Spleen (tissue), 11 donors: ENCODE measurements around the gene CEACAM21. TPM values are rescaled to one million over a fixed set of nuclear protein-coding genes. Genes with fewer than 3 reads are reported as not detected.
A peak's percentile ranks its signal among the peaks of the same experiment; 100 is the strongest.

Source experiments
- DNase-seq: peaks from one replicate; pipeline ENCODE4 v3.0.0-alpha.2; 2020
- H3K27ac ChIP-seq, 8 donors: fragments of 200-600 bp; sonication (generic) in 7 of 8; 1 replicate in 4 of 8; 2 replicates in 4 of 8; pipeline versions ENCODE4 v1.5.0 to v1.8.0; 2016 to 2021; ENCODE audit warnings: inconsistent platforms in 4 of 8, mild to moderate bottlenecking in 4 of 8, moderate library complexity in 1 of 8
- H3K27me3 ChIP-seq, 7 donors: fragments of 200-600 bp; sonication (generic) in 6 of 7; replicated peaks in 1 of 7; 1 replicate in 4 of 7; 2 replicates in 3 of 7; pipeline versions ENCODE4 v1.5.0 to v1.8.0; 2016 to 2021; ENCODE audit warnings: inconsistent platforms in 3 of 7, mild to moderate bottlenecking in 1 of 7
- H3K36me3 ChIP-seq, 6 donors: fragments of 200-600 bp; sonication (generic) in 5 of 6; 1 replicate in 4 of 6; 2 replicates in 2 of 6; pipeline versions ENCODE4 v1.5.0 to v1.8.0; 2016 to 2021; ENCODE audit warnings: inconsistent platforms in 2 of 6
- H3K4me1 ChIP-seq, 6 donors: fragments of 200-600 bp; sonication (generic) in 5 of 6; 1 replicate in 3 of 6; 2 replicates in 3 of 6; pipeline versions ENCODE4 v1.5.0 to v1.8.0; 2016 to 2021; ENCODE audit warnings: inconsistent platforms in 3 of 6
- H3K4me3 ChIP-seq, 8 donors: fragments of 200-600 bp; sonication (generic) in 7 of 8; 1 replicate in 4 of 8; 2 replicates in 4 of 8; pipeline versions ENCODE4 v1.5.0 to v1.8.0; 2016 to 2021; ENCODE audit warnings: inconsistent platforms in 4 of 8, mild to moderate bottlenecking in 4 of 8, moderate library complexity in 2 of 8
- H3K9me3 ChIP-seq, 8 donors: fragments of 200-600 bp; sonication (generic) in 7 of 8; 1 replicate in 4 of 8; 2 replicates in 4 of 8; pipeline versions ENCODE4 v1.5.0 to v1.8.0; 2016 to 2021; ENCODE audit warnings: inconsistent platforms in 4 of 8
- POLR2A ChIP-seq, 3 donors: fragments of 450-650 bp; IDR thresholded peaks; one replicate each; pipeline ENCODE4 v1.5.1; 2017; ENCODE audit warnings: antibody characterized with exemption in 3 of 3, mild to moderate bottlenecking in 1 of 3
- POLR2AphosphoS5 ChIP-seq, 3 donors: sonication (generic); formaldehyde crosslinking; IDR thresholded peaks; one replicate each; pipeline ENCODE4 v1.5.1; 2017; ENCODE audit warnings: antibody characterized with exemption in 3 of 3
- WGBS, 5 donors: extraction: QIAGEN DNeasy Blood & Tissue Kit in 3 of 5; methylation state at CpG; one replicate each; pipeline versions ENCODE4 v1.1.5 to v1.1.7; 2013 to 2018; 5-methylcytosine and 5-hydroxymethylcytosine counted together
- intact Hi-C: fragments of 100-400 bp; cut with DNase I; formaldehyde crosslinking; loops from one replicate; pipeline ENCODE4 v1.15.0; 2023; ENCODE audit warnings: low total_unique reads
- polyA plus RNA-seq, 3 donors: library from polyadenylated mRNA; stranded (reverse); fragments of 200-250 nt; gene quantifications; one replicate each; pipeline ENCODE4 v1.2.1, GENCODE V29; 2013
- total RNA-seq, 7 donors: library from RNA; depleted of rRNA in 3 of 7; stranded (reverse); fragments of >200 nt in 3 of 7; fragmentation: NEBNext Ultra II Directional in 4 of 7; extraction: Animal tissue kit (Norgen Biotek cat#: 25700) in 4 of 7; gene quantifications; one replicate each; pipeline versions ENCODE4 v1.1.0 to v1.2.1, GENCODE V29; 2016 to 2021
- TF ChIP-seq, protein P1 (sequence below), 11 experiments: fragments of 200-600 bp in 7 of 11; fragments of 450-650 bp in 4 of 11; sonication (generic) in 4 of 11; IDR thresholded peaks in 8 of 11; conservative IDR thresholded peaks in 3 of 11; 1 replicate in 7 of 11; 2 replicates in 4 of 11; pipeline versions ENCODE4 v1.4.0 to v1.8.0; 2016 to 2021; ENCODE audit warnings: antibody characterized with exemption in 11 of 11, inconsistent platforms in 4 of 11, mild to moderate bottlenecking in 1 of 11
- donor health status: healthy with polysubstance abuse.
- donor health status: DM: no; HTN: no; CAD: no; lungs with moderate emphysema.
- donor health status: DM: no; HTN: no; CAD: no.
- donor health status: Bipolar disorder and iron deficiency.
- donor health status: healthy.
- donor health status: DM: no; HTN: no; CAD: no.
- donor health status: DM: yes; HTN: yes; CAD: no.

Gene CEACAM21
- total and polyA plus RNA-seq, 10 donors: 10.3 to 22.9 (median 19.2) TPM

DNA sequence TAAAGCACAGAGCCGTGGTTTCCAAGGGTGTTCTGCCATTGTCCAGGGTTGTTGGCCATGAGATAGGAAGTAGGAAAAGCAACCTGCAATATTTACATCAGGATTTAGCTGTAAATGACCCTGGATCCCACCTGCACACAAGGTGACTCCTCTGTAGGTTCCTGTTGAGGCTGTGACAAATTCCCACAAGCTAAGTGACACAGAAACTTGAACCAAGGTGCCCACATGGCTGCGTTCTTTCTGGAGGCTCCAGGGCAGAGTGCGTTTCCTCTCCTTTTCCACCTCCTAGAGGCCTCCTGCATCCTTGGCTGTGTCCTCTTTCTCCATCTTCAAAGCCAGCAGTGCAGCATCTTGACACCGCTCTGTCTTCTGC lies 11.9 kb downstream of the CEACAM21 start:
- TF ChIP-seq POLR2A (IDR thresholded peaks at IDR 0.05): no peak
- TF ChIP-seq, protein P1, sequence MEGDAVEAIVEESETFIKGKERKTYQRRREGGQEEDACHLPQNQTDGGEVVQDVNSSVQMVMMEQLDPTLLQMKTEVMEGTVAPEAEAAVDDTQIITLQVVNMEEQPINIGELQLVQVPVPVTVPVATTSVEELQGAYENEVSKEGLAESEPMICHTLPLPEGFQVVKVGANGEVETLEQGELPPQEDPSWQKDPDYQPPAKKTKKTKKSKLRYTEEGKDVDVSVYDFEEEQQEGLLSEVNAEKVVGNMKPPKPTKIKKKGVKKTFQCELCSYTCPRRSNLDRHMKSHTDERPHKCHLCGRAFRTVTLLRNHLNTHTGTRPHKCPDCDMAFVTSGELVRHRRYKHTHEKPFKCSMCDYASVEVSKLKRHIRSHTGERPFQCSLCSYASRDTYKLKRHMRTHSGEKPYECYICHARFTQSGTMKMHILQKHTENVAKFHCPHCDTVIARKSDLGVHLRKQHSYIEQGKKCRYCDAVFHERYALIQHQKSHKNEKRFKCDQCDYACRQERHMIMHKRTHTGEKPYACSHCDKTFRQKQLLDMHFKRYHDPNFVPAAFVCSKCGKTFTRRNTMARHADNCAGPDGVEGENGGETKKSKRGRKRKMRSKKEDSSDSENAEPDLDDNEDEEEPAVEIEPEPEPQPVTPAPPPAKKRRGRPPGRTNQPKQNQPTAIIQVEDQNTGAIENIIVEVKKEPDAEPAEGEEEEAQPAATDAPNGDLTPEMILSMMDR (IDR thresholded peaks at IDR 0.05 in 8 of 11, conservative IDR thresholded peaks at IDR 0.05 in 3 of 11): no peak
- TF ChIP-seq POLR2AphosphoS5 (IDR thresholded peaks at IDR 0.05): no peak
- peak; percentile 16 for DNase-seq
- H3K36me3 ChIP-seq: peaks cover 0 to 66% (median 7%) of the 10 kb centered on the region in 6 donors
- WGBS, 5 donors: 83 to 93% (median 89%) methylated on average over 4 of the region's 4 CpGs
- H3K27ac ChIP-seq: no peak overlapping the region
- intact Hi-C loops: no loop called here
- no peak overlapping the region for H3K4me3 ChIP-seq
- peaks cover 0 to 9% (median 0%) of the 10 kb centered on the region in 7 donors for H3K27me3 ChIP-seq
- H3K9me3 ChIP-seq: peaks cover 0 to 5% (median 3%) of the 10 kb centered on the region in 8 donors
- H3K4me1 ChIP-seq: no peaks in the 10 kb centered on the region

DNA sequence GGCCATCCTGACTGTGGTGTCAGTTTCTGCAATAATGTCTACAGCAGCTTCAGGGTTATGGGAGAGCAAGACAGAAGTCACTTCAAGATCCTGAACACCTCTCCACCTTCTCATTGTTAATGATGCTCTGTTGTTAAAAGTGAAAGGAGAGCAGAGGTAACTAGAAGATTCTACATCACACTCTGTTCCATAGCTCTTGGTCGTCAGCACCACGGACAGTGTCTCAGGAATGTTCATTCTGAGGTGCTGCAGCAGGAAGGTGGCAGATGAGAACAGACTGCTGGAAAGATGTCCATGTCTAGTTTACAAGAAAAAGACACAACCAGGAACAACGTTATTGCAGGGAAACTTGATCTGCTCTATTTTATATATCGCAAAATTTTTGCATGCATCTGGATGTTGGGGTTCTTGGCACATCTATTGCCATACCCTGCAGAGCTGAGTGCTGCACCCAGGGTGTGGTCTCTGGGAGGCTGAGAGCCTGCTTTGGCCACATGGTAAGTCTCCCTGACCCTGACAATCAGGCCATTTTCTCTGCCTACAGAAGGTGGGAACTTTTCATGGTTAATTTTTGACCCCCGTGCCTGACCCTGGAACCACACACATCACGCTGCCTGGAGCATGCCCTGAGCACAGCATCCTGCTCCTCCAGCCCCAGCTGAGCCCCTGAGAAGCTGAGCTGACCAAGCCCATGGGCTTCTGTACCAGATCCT lies 12.7 kb downstream of the CEACAM21 start:
- DNase-seq: peak; percentile 23
- no peak for TF ChIP-seq POLR2AphosphoS5 (IDR thresholded peaks at IDR 0.05)
- no peak for TF ChIP-seq POLR2A (IDR thresholded peaks at IDR 0.05)
- TF ChIP-seq, protein P1 (IDR thresholded peaks at IDR 0.05 in 8 of 11, conservative IDR thresholded peaks at IDR 0.05 in 3 of 11): no peak
- 44 to 56% (median 51%) methylated on average over 6 of the region's 6 CpGs for WGBS, 5 donors

GRCh38 chr19:41589371-41589770 lies 13.4 kb downstream of the CEACAM21 start:
- 56 to 73% (median 67%) methylated on average over 2 of the region's 2 CpGs for WGBS, 5 donors
- TF ChIP-seq POLR2AphosphoS5 (IDR thresholded peaks at IDR 0.05) (no peak), POLR2A (IDR thresholded peaks at IDR 0.05) (no peak)
- TF ChIP-seq, protein P1 (IDR thresholded peaks at IDR 0.05 in 8 of 11, conservative IDR thresholded peaks at IDR 0.05 in 3 of 11): no peak

More for the DNA sequence above, 12.7 kb downstream of the CEACAM21 start:
- H3K4me1 ChIP-seq: no peaks in the 10 kb centered on the region
- H3K27me3 ChIP-seq: peaks cover 0 to 9% (median 0%) of the 10 kb centered on the region in 7 donors
- intact Hi-C loops: no loop called here
- peaks cover 0 to 57% (median 6%) of the 10 kb centered on the region in 6 donors for H3K36me3 ChIP-seq
- H3K9me3 ChIP-seq: no peaks in the 10 kb centered on the region
- H3K27ac ChIP-seq: no peak overlapping the region
- no peak overlapping the region for H3K4me3 ChIP-seq

DNA sequence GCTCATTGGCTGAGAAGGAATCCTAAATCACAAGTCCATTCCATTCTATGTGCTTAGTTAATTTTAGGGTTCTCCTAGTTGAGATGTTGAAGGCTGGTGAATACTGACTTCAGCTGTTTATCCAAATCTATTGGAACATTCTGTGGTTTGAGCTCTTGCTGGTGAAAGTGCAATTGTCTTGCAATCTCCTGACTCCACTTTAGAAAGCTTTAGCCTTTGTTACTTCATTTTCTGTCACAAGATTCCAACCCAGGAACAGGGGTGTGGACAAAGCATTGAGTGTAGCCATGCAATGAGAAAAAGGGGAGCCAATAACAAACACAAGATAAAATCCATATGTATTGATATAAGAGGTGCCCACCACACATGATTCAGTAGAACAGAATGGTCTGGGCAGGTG lies 15.0 kb downstream of the CEACAM21 start:
- peaks cover 0 to 12% (median 9%) of the 10 kb centered on the region in 6 donors for H3K4me1 ChIP-seq
- no peak for DNase-seq
- TF ChIP-seq POLR2A (IDR thresholded peaks at IDR 0.05) (no peak), POLR2AphosphoS5 (IDR thresholded peaks at IDR 0.05) (no peak)
- TF ChIP-seq, protein P1 (IDR thresholded peaks at IDR 0.05 in 8 of 11, conservative IDR thresholded peaks at IDR 0.05 in 3 of 11): no peak
- H3K27ac ChIP-seq: peak overlapping the region in 3 of 8 donors; percentile 32 to 65 (median 46)
- H3K36me3 ChIP-seq: peaks cover 0 to 34% (median 0%) of the 10 kb centered on the region in 6 donors
- no peak overlapping the region for H3K4me3 ChIP-seq
- intact Hi-C loops: no loop called here
- H3K27me3 ChIP-seq: peaks cover 0 to 14% (median 0%) of the 10 kb centered on the region in 7 donors
- H3K9me3 ChIP-seq: no peaks in the 10 kb centered on the region

More at GRCh38 chr19:41589371-41589770, 13.4 kb downstream of the CEACAM21 start:
- Histone ChIP-seq H3K27me3 (peaks cover 0 to 9% (median 0%) of the 10 kb centered on the region in 7 donors), H3K36me3 (peaks cover 0 to 50% (median 4%) of the 10 kb centered on the region in 6 donors), H3K27ac (no peak overlapping the region), H3K4me3 (no peak overlapping the region), H3K9me3 (no peaks in the 10 kb centered on the region), H3K4me1 (no peaks in the 10 kb centered on the region)
- intact Hi-C loops: no loop called here
- DNase-seq: no peak
